ENCODE measurements around the gene DEPDC5. TPM values are rescaled to one million over a fixed set of nuclear protein-coding genes. Genes with fewer than 3 reads are reported as not detected.

The DEPDC5 gene
- total RNA-seq, 2 experiments from 2014 or later, result 43.6 to 46.6 TPM

DNA sequence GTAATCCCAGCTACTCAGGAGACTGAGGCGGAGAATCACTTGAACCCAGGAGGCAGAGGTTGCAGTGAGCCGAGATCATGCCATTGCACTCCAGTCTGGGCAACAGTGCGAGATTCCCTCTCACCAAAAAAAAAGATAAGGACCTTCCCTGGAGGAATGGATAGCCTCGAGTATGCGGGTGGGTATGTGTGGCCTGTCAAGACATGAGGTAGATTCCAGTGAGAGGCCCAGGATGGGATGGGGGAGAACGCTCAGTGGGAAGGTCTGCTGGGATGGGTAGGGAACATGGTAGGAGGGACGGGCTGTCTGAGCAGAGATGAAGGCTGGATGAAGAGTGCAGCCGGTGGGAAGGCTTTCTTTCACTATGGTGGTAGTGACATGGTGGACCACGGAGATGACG lies 151.5 kb downstream of the DEPDC5 start:
- Mint-ChIP-seq H3K9me3 (no peaks in the 10 kb centered on the region), H3K36me3 (peaks cover 9% of the 10 kb centered on the region), H3K4me1 (no peaks in the 10 kb centered on the region), H3K27me3 (no peaks in the 10 kb centered on the region), H3K4me3 (no peak overlapping the region), H3K27ac (no peak overlapping the region)
- POLR2A ChIA-PET, result no interaction called here
- ATAC-seq (ENCODE audit: low read depth), result no peak
- DNase-seq, result no peak

GRCh38 chr22:31906086-31906485 lies 152.3 kb downstream of the DEPDC5 start:
- Mint-ChIP-seq H3K4me1 (no peaks in the 10 kb centered on the region), H3K9me3 (no peaks in the 10 kb centered on the region), H3K27me3 (no peaks in the 10 kb centered on the region), H3K36me3 (peaks cover 10% of the 10 kb centered on the region), H3K27ac (no peak overlapping the region), H3K4me3 (no peak overlapping the region)
- ATAC-seq (ENCODE audit: low read depth), result no peak
- POLR2A ChIA-PET, result no interaction called here
- DNase-seq, result no peak

GRCh38 chr22:31906569-31906968 lies 152.8 kb downstream of the DEPDC5 start:
- Mint-ChIP-seq H3K27me3 (no peaks in the 10 kb centered on the region), H3K4me3 (no peak overlapping the region), H3K4me1 (no peaks in the 10 kb centered on the region), H3K9me3 (no peaks in the 10 kb centered on the region), H3K36me3 (peaks cover 9% of the 10 kb centered on the region), H3K27ac (no peak overlapping the region)
- ATAC-seq (ENCODE audit: low read depth) (no peak), DNase-seq (no peak)
- POLR2A ChIA-PET, result no interaction called here

DNA sequence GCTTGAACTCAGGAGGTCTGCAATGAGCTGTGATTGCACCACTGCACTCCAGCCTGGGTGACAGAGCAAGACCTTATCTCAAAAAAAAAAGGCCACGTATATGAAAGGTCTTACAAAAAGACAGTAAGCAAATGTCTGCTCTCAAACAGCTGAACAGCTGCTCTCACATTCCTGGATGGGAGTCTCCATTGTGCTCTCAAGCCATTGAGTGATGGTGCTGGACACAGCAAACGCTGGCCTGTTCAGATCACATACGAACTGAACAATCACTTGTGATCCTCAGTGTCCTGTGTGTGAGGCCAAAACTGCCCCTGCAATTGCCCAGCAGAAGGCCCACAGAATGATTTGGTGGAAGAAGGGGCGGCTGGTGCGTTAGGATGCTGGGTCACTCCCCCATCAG lies 156.2 kb downstream of the DEPDC5 start:
- Mint-ChIP-seq H3K4me1 (no peaks in the 10 kb centered on the region), H3K9me3 (no peaks in the 10 kb centered on the region), H3K27ac (no peak overlapping the region), H3K36me3 (peaks cover 6% of the 10 kb centered on the region), H3K27me3 (no peaks in the 10 kb centered on the region), H3K4me3 (no peak overlapping the region)
- POLR2A ChIA-PET, result interaction anchor here (0.6 kb wide), 1 partner anchor 200 kb away, joined by 3 read pairs; no protein-coding TSS in a partner anchor
- no peak for ATAC-seq (ENCODE audit: low read depth)
- no peak for DNase-seq

GRCh38 chr22:31911565-31912406 lies 158.0 kb downstream of the DEPDC5 start:
- Mint-ChIP-seq H3K4me3 (no peak overlapping the region), H3K9me3 (no peaks in the 10 kb centered on the region), H3K4me1 (peaks cover 2% of the 10 kb centered on the region), H3K36me3 (peaks cover 3% of the 10 kb centered on the region), H3K27ac (no peak overlapping the region), H3K27me3 (no peaks in the 10 kb centered on the region)
- ATAC-seq (ENCODE audit: low read depth) (no peak), DNase-seq (no peak)
- POLR2A ChIA-PET, result interaction anchor here (0.5 kb wide), 1 partner anchor 17 kb away, joined by 3 read pairs; no protein-coding TSS in a partner anchor

GRCh38 chr22:31912407-31912743 lies 158.6 kb downstream of the DEPDC5 start:
- H3K4me1 Mint-ChIP-seq, result peaks cover 2% of the 10 kb centered on the region
- H3K27ac Mint-ChIP-seq, result no peak overlapping the region
- POLR2A ChIA-PET, result interaction anchor here (0.5 kb wide), 1 partner anchor 18 kb away, joined by 3 read pairs; no protein-coding TSS in a partner anchor
- DNase-seq (no peak), ATAC-seq (ENCODE audit: low read depth) (no peak)
- H3K9me3 Mint-ChIP-seq, result no peaks in the 10 kb centered on the region
- no peaks in the 10 kb centered on the region for H3K27me3 Mint-ChIP-seq
- H3K36me3 Mint-ChIP-seq, result peaks cover 3% of the 10 kb centered on the region
- H3K4me3 Mint-ChIP-seq, result no peak overlapping the region

GRCh38 chr22:31915586-31915985 lies 161.8 kb downstream of the DEPDC5 start:
- H3K27ac Mint-ChIP-seq, result no peak overlapping the region
- no peaks in the 10 kb centered on the region for H3K36me3 Mint-ChIP-seq
- H3K9me3 Mint-ChIP-seq, result no peaks in the 10 kb centered on the region
- no peaks in the 10 kb centered on the region for H3K27me3 Mint-ChIP-seq
- ATAC-seq (ENCODE audit: low read depth) (no peak), DNase-seq (no peak)
- peaks cover 2% of the 10 kb centered on the region for H3K4me1 Mint-ChIP-seq
- POLR2A ChIA-PET, result interaction anchor here (0.7 kb wide), 1 partner anchor 285 kb away, joined by 4 read pairs; no protein-coding TSS in a partner anchor
- H3K4me3 Mint-ChIP-seq, result no peak overlapping the region

- peaks cover 3% of the 10 kb centered on the region for H3K4me1 Mint-ChIP-seq
- no peak overlapping the region for H3K27ac Mint-ChIP-seq
- H3K4me3 Mint-ChIP-seq, result no peak overlapping the region
- H3K9me3 Mint-ChIP-seq, result no peaks in the 10 kb centered on the region
- no peaks in the 10 kb centered on the region for H3K27me3 Mint-ChIP-seq
- DNase-seq (no peak), ATAC-seq (ENCODE audit: low read depth) (peak; percentile 50)
- no peaks in the 10 kb centered on the region for H3K36me3 Mint-ChIP-seq
- POLR2A ChIA-PET, result no interaction called here
Measured at GRCh38 chr22:31917227-31917921, 163.6 kb downstream of the DEPDC5 start.

- Mint-ChIP-seq H3K36me3 (no peaks in the 10 kb centered on the region), H3K4me3 (no peak overlapping the region), H3K27me3 (peaks cover 6% of the 10 kb centered on the region), H3K4me1 (peaks cover 13% of the 10 kb centered on the region), H3K27ac (no peak overlapping the region), H3K9me3 (no peaks in the 10 kb centered on the region)
- POLR2A ChIA-PET, result no interaction called here
- ATAC-seq (ENCODE audit: low read depth) (no peak), DNase-seq (no peak)
Measured at GRCh38 chr22:31919730-31920129, 165.9 kb downstream of the DEPDC5 start.

- Mint-ChIP-seq H3K27me3 (peaks cover 10% of the 10 kb centered on the region), H3K4me1 (peaks cover 13% of the 10 kb centered on the region), H3K9me3 (no peaks in the 10 kb centered on the region), H3K36me3 (no peaks in the 10 kb centered on the region), H3K4me3 (no peak overlapping the region), H3K27ac (no peak overlapping the region)
- DNase-seq (no peak), ATAC-seq (ENCODE audit: low read depth) (no peak)
- POLR2A ChIA-PET, result no interaction called here
Measured at GRCh38 chr22:31920306-31920705, 166.5 kb downstream of the DEPDC5 start.

GRCh38 chr22:31921106-31921505 lies 167.3 kb downstream of the DEPDC5 start:
- peaks cover 17% of the 10 kb centered on the region for H3K27me3 Mint-ChIP-seq
- DNase-seq (no peak), ATAC-seq (ENCODE audit: low read depth) (no peak)
- no peaks in the 10 kb centered on the region for H3K9me3 Mint-ChIP-seq
- POLR2A ChIA-PET, result no interaction called here
- no peaks in the 10 kb centered on the region for H3K36me3 Mint-ChIP-seq
- H3K27ac Mint-ChIP-seq, result no peak overlapping the region
- peaks cover 13% of the 10 kb centered on the region for H3K4me1 Mint-ChIP-seq
- no peak overlapping the region for H3K4me3 Mint-ChIP-seq

DNA sequence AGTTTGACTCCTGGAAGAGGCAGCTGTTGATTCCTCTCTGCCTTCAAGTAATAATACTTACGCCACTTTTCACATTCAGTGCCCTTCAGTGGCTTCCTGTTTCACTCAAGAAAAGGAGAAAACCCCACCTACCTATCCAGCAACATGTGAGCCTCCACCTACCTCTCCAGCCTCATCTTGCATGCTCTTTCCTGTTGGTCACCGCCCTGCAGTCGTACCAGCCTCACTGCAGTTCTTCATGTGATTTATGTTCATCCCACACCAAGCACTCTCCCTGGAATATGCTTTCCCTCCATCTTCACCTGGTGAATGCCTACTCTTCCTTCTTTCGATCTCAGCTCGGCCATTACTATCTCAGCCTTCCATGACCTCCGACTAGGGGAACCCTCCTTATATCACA lies 168.7 kb downstream of the DEPDC5 start:
- DNase-seq (no peak), ATAC-seq (ENCODE audit: low read depth) (no peak)
- H3K9me3 Mint-ChIP-seq, result no peaks in the 10 kb centered on the region
- no peak overlapping the region for H3K27ac Mint-ChIP-seq
- POLR2A ChIA-PET, result interaction anchor here (0.5 kb wide), 1 partner anchor 171 kb away, joined by 3 read pairs; no protein-coding TSS in a partner anchor
- H3K36me3 Mint-ChIP-seq, result no peaks in the 10 kb centered on the region
- H3K4me1 Mint-ChIP-seq, result peaks cover 12% of the 10 kb centered on the region
- H3K27me3 Mint-ChIP-seq, result peaks cover 17% of the 10 kb centered on the region
- no peak overlapping the region for H3K4me3 Mint-ChIP-seq

DNA sequence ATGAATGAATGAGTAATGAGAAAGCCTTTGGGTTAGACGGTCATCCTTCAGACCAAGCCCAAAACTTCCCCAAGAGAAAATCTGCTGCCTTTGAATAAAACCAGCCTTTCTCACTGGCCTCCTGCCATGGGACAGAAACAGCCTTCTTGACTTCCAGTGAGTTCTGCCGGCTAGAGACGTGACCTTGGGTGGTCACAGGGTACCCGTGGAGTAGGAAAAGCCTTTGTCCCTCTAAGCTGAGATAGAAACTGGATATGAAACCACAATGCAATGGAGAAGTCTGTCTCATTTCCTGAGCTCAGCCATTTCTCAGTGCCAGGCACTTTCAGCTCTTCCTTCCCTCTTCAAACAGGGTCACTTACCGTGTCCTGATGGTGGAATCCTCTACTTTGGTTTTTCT lies 169.3 kb downstream of the DEPDC5 start:
- H3K27me3 Mint-ChIP-seq, result peaks cover 17% of the 10 kb centered on the region
- no peak for DNase-seq
- H3K27ac Mint-ChIP-seq, result no peak overlapping the region
- peaks cover 12% of the 10 kb centered on the region for H3K4me1 Mint-ChIP-seq
- POLR2A ChIA-PET, result interaction anchor here (0.5 kb wide), 1 partner anchor 172 kb away, joined by 3 read pairs; no protein-coding TSS in a partner anchor
- H3K4me3 Mint-ChIP-seq, result no peak overlapping the region
- no peaks in the 10 kb centered on the region for H3K9me3 Mint-ChIP-seq
- H3K36me3 Mint-ChIP-seq, result no peaks in the 10 kb centered on the region
- no peak for ATAC-seq (ENCODE audit: low read depth)

GRCh38 chr22:31923747-31924146 lies 169.9 kb downstream of the DEPDC5 start:
- POLR2A ChIA-PET, result no interaction called here
- DNase-seq (no peak), ATAC-seq (ENCODE audit: low read depth) (no peak)
- peaks cover 17% of the 10 kb centered on the region for H3K27me3 Mint-ChIP-seq
- peaks cover 12% of the 10 kb centered on the region for H3K4me1 Mint-ChIP-seq
- no peak overlapping the region for H3K27ac Mint-ChIP-seq
- H3K4me3 Mint-ChIP-seq, result no peak overlapping the region
- no peaks in the 10 kb centered on the region for H3K36me3 Mint-ChIP-seq
- H3K9me3 Mint-ChIP-seq, result no peaks in the 10 kb centered on the region
